ENCODE data around the gene C17orf50.

Gene C17orf50

DNA sequence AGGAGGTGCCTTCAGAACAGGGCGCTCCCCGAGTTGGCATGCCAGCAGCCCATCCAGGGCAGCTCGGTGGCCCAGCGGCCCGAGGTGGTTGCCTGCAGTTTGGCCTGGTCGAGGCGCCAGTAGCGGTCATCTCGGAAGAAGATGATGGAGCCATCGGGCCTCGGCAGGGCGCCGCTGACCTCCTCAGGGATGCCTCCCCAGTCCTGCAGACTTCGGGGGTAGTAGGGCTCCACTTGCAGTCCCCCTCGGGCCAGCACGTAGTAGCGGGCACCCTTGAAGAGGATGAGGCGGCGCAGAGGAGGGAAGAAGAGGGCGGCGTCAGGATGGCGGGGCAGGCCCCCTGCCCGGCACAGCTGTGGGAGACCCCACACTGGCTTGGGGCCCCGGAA is 5.8 kb downstream of the C17orf50 start:
- no peak overlapping the region for H3K4me3 ChIP-seq (ENCODE audit: insufficient read depth, low read depth, low read length)
- H3K27me3 ChIP-seq (ENCODE audit: control insufficient read depth, insufficient read depth, low read length, poor library complexity, severe bottlenecking) = no peaks in the 10 kb centered on the region
- H3K4me1 ChIP-seq (ENCODE audit: control insufficient read depth, insufficient read depth, low read length) = peaks cover 21% of the 10 kb centered on the region
- 94 to 96% methylated on average over 24 of the region's 24 CpGs for WGBS, 2 experiments
- peak overlapping the region; percentile 78 for H3K27ac ChIP-seq (ENCODE audit: insufficient read depth, low read depth, low read length, poor library complexity, severe bottlenecking)
- no peaks in the 10 kb centered on the region for H3K36me3 ChIP-seq (ENCODE audit: control insufficient read depth, insufficient read depth, low read length)
- H3K9me3 ChIP-seq (ENCODE audit: control insufficient read depth, low read length) = no peaks in the 10 kb centered on the region

DNA sequence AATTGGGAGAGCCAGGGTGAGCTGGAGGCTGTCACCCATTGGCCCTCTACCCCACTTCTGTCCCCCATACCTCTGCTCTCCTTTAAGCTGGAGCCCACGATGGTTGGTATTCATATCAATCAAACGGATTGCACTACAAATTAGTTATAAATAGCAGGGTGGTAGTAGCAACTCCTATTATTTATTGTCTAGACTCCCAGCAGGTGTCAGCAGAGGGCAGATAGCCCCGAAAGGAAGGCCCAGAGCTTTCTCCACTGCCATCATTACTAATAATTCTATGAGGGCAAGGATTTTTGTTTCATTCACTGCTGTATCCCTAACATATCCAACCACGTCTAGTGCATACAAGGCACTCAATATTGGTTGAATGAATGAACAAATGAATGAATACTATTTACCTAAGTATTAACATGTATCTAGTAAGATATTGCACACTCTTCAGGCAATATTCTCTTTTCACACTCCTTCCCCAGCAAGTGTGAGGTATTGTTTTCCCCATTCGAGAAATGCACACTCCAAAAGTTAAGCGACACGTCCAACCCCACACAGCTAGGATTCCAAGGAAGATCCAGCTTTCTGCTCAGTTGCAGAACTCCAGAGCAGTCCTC is 6.3 kb downstream of the C17orf50 start:
- Histone ChIP-seq H3K27ac (ENCODE audit: insufficient read depth, low read depth, low read length, poor library complexity, severe bottlenecking) (no peak overlapping the region), H3K4me1 (ENCODE audit: control insufficient read depth, insufficient read depth, low read length) (peaks cover 25% of the 10 kb centered on the region), H3K27me3 (ENCODE audit: control insufficient read depth, insufficient read depth, low read length, poor library complexity, severe bottlenecking) (no peaks in the 10 kb centered on the region), H3K9me3 (ENCODE audit: control insufficient read depth, low read length) (no peaks in the 10 kb centered on the region), H3K36me3 (ENCODE audit: control insufficient read depth, insufficient read depth, low read length) (no peaks in the 10 kb centered on the region), H3K4me3 (ENCODE audit: insufficient read depth, low read depth, low read length) (no peak overlapping the region)
- 90 to 92% methylated on average over 5 to 7 of the region's 7 CpGs for WGBS, 2 experiments

DNA sequence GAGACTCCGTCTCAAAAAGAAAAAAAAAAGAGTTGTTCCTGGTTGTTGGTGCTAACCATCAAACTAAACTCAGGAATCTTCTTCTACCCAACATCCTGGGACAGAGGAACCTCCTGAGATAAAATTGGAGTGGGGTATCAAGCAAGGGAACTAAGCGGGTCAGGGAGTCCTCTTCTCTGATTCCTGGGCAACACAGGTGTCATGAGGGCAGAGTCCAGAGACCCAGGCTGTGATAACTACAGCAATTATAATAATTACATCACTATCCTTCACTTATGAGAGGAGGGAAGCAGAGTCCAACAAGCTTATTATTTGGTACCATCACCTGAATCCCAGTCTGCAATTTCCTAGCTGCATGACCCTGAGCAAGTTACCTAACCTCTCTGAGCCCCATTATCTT is 8.1 kb downstream of the C17orf50 start:
- Histone ChIP-seq H3K4me1 (ENCODE audit: control insufficient read depth, insufficient read depth, low read length) (peaks cover 42% of the 10 kb centered on the region), H3K27me3 (ENCODE audit: control insufficient read depth, insufficient read depth, low read length, poor library complexity, severe bottlenecking) (no peaks in the 10 kb centered on the region), H3K36me3 (ENCODE audit: control insufficient read depth, insufficient read depth, low read length) (no peaks in the 10 kb centered on the region), H3K27ac (ENCODE audit: insufficient read depth, low read depth, low read length, poor library complexity, severe bottlenecking) (no peak overlapping the region), H3K9me3 (ENCODE audit: control insufficient read depth, low read length) (no peaks in the 10 kb centered on the region), H3K4me3 (ENCODE audit: insufficient read depth, low read depth, low read length) (no peak overlapping the region)
- WGBS, 2 experiments = 92 to 100% methylated on average over 2 of the region's 2 CpGs

DNA sequence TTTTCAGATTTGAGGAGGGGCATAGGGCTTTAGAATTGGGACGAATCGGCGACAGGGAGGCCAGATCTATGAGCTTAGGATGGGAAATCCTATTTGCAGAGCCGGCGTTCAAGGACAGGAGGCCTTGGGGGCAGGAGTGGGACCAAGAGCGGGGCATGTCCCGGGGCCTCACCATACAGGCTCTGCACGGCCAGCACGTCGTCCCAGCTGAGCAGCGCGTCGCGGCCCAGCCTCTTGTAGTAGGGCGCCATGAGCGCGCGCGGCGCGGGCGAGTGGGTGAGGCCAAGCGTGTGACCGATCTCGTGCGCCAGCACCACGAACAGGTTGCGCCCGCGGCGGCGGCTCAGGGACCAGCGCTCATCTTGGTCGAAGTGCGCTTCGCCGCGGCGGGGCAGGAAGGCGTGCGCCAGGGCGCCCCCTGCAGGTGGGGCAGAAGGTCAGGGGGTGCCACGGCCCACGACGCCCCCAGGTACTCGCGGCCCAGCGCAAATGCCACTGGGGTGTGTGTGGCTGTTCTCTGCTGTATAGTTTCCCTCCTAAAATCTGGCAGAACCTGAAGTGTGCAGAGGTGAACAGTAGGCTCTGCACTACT is 9.3 kb downstream of the C17orf50 start:
- 96 to 97% methylated on average over 48 of the region's 48 CpGs for WGBS, 2 experiments
- Histone ChIP-seq H3K36me3 (ENCODE audit: control insufficient read depth, insufficient read depth, low read length) (no peaks in the 10 kb centered on the region), H3K4me3 (ENCODE audit: insufficient read depth, low read depth, low read length) (no peak overlapping the region), H3K4me1 (ENCODE audit: control insufficient read depth, insufficient read depth, low read length) (peaks cover 52% of the 10 kb centered on the region), H3K9me3 (ENCODE audit: control insufficient read depth, low read length) (no peaks in the 10 kb centered on the region), H3K27me3 (ENCODE audit: control insufficient read depth, insufficient read depth, low read length, poor library complexity, severe bottlenecking) (no peaks in the 10 kb centered on the region), H3K27ac (ENCODE audit: insufficient read depth, low read depth, low read length, poor library complexity, severe bottlenecking) (no peak overlapping the region)

DNA sequence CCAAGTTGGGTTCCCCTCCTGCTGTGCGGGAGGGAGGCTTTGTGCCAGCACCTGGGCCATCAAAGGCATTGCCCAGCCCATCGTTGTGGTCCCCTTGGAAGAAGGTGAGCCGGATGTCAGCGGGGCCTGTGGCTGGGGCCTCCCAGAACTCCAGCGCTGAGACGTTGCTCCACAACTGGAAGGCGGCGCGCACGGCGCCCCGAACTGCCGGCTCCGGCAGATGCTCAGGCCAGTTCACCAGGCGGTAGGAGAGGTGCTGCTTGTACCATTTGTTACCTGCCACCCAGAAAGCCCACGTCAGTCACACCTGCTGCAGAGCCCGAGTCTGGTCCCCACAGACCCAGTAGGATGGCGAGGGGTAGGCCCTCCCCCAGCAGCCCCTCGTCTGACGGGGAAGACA is 12.4 kb downstream of the C17orf50 start:
- Histone ChIP-seq H3K27ac (ENCODE audit: insufficient read depth, low read depth, low read length, poor library complexity, severe bottlenecking) (no peak overlapping the region), H3K4me1 (ENCODE audit: control insufficient read depth, insufficient read depth, low read length) (peaks cover 37% of the 10 kb centered on the region), H3K4me3 (ENCODE audit: insufficient read depth, low read depth, low read length) (no peak overlapping the region), H3K27me3 (ENCODE audit: control insufficient read depth, insufficient read depth, low read length, poor library complexity, severe bottlenecking) (no peaks in the 10 kb centered on the region), H3K9me3 (ENCODE audit: control insufficient read depth, low read length) (no peaks in the 10 kb centered on the region), H3K36me3 (ENCODE audit: control insufficient read depth, insufficient read depth, low read length) (no peaks in the 10 kb centered on the region)
- 93 to 94% methylated on average over 20 of the region's 20 CpGs for WGBS, 2 experiments

DNA sequence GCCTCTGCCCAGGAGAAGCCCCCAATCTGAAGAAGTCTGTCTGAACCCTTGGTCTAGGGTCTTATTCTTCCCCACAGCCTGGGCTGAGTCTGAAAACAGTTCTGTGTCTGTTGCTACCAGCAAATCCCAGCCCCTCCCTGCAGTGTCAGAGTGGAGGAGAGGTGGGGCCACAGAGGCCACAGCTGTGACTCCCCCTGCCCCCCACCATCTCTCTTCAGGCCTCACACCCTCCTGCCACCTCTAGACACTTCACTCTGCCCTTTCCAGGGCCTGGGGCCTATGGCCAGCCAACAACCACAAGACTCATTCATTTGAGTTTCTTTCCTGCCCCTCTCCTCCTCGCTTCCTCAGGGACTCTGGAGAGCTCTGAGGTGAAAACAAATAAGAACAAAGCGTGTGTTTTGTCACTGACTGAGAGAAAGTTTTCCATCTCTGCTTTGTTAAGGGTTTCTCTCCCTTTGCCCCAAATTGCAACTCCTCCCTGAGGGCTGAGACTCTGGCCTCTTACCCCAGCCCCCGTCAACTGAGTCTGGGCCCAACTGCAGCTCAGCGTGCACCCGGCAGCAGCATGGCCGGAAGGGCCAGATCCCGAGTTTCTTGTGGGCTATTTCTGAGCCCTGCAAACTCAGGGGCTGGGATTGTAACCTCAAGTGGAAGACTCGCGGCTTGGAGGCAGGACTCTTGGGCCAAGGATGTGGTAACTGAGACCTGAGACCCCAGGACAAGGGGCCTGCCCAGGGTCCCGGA is 13.2 kb downstream of the C17orf50 start:
- Histone ChIP-seq H3K9me3 (ENCODE audit: control insufficient read depth, low read length) (no peaks in the 10 kb centered on the region), H3K36me3 (ENCODE audit: control insufficient read depth, insufficient read depth, low read length) (no peaks in the 10 kb centered on the region), H3K4me3 (ENCODE audit: insufficient read depth, low read depth, low read length) (no peak overlapping the region), H3K27ac (ENCODE audit: insufficient read depth, low read depth, low read length, poor library complexity, severe bottlenecking) (no peak overlapping the region), H3K27me3 (ENCODE audit: control insufficient read depth, insufficient read depth, low read length, poor library complexity, severe bottlenecking) (no peaks in the 10 kb centered on the region), H3K4me1 (ENCODE audit: control insufficient read depth, insufficient read depth, low read length) (peaks cover 37% of the 10 kb centered on the region)
- WGBS, 2 experiments = 80 to 82% methylated on average over 10 of the region's 10 CpGs

DNA sequence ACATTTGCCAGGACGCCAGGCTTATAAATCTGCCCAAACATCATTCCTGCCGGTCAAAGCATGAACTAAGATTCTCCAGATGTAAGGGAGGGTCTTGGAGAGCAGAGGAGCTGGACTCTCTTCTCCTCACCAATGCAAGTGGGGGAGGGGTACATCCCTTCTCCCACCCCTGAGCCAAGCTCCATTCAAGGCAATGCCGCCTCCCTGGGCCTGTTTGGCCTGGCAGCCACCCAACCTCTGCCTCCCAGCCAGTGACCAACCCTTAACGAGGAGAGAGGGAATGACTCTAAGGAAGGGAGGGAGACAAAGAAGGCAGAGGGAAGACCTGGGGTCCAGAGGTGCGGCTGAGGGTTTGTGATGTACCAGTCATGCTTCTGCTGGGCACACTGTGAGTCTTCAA is 13.8 kb downstream of the C17orf50 start:
- peaks cover 37% of the 10 kb centered on the region for H3K4me1 ChIP-seq (ENCODE audit: control insufficient read depth, insufficient read depth, low read length)
- 75 to 76% methylated on average over 5 of the region's 5 CpGs for WGBS, 2 experiments
- H3K9me3 ChIP-seq (ENCODE audit: control insufficient read depth, low read length) = no peaks in the 10 kb centered on the region
- H3K36me3 ChIP-seq (ENCODE audit: control insufficient read depth, insufficient read depth, low read length) = no peaks in the 10 kb centered on the region
- H3K27ac ChIP-seq (ENCODE audit: insufficient read depth, low read depth, low read length, poor library complexity, severe bottlenecking) = no peak overlapping the region
- no peak overlapping the region for H3K4me3 ChIP-seq (ENCODE audit: insufficient read depth, low read depth, low read length)
- no peaks in the 10 kb centered on the region for H3K27me3 ChIP-seq (ENCODE audit: control insufficient read depth, insufficient read depth, low read length, poor library complexity, severe bottlenecking)

DNA sequence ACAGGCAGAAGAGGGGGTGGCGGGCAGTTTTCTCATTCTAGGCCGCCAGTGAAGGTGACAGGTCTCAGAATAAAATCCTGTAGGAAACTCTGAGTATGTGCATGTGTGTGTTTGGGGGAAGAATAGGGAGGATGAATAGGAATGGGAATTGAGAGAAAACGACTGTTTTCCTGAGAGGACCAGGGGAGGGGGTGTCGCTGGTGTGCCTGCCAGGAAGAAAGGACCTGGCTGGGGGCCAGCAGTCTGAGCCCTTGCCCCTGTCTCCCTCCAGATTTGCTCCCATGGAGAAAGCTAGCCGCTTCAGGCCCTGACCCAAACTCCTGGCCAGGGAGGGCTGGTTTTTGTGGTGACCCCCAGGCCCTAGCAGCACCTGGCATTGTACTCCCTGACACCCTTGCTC is 14.4 kb downstream of the C17orf50 start:
- Histone ChIP-seq H3K27ac (ENCODE audit: insufficient read depth, low read depth, low read length, poor library complexity, severe bottlenecking) (no peak overlapping the region), H3K27me3 (ENCODE audit: control insufficient read depth, insufficient read depth, low read length, poor library complexity, severe bottlenecking) (no peaks in the 10 kb centered on the region), H3K4me1 (ENCODE audit: control insufficient read depth, insufficient read depth, low read length) (peaks cover 37% of the 10 kb centered on the region), H3K9me3 (ENCODE audit: control insufficient read depth, low read length) (no peaks in the 10 kb centered on the region), H3K4me3 (ENCODE audit: insufficient read depth, low read depth, low read length) (no peak overlapping the region), H3K36me3 (ENCODE audit: control insufficient read depth, insufficient read depth, low read length) (no peaks in the 10 kb centered on the region)
- WGBS, 2 experiments = 72 to 80% methylated on average over 5 of the region's 5 CpGs

DNA sequence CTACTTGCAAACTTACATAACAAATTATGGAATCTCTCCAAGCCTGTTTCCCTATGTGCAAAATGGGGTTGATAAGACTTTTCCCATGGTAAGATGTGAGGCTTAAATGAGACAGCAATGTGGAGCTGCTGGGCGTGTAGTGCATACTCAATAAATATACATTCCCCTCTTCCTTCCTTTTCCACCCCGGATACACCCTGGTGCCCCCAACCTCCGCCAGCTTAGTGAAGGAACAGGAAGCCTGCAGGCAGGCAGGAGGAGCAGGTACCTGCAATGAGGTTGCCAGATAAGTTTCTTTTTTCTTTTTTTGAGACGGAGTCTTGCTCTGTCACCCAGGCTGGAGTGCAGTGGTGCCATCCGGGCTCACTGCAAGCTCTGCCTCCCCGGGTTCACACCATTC is 14.9 kb downstream of the C17orf50 start:
- H3K4me1 ChIP-seq (ENCODE audit: control insufficient read depth, insufficient read depth, low read length) = peaks cover 37% of the 10 kb centered on the region
- H3K36me3 ChIP-seq (ENCODE audit: control insufficient read depth, insufficient read depth, low read length) = no peaks in the 10 kb centered on the region
- 91 to 93% methylated on average over 6 of the region's 6 CpGs for whole genome bisulfite sequencing, 2 experiments

DNA sequence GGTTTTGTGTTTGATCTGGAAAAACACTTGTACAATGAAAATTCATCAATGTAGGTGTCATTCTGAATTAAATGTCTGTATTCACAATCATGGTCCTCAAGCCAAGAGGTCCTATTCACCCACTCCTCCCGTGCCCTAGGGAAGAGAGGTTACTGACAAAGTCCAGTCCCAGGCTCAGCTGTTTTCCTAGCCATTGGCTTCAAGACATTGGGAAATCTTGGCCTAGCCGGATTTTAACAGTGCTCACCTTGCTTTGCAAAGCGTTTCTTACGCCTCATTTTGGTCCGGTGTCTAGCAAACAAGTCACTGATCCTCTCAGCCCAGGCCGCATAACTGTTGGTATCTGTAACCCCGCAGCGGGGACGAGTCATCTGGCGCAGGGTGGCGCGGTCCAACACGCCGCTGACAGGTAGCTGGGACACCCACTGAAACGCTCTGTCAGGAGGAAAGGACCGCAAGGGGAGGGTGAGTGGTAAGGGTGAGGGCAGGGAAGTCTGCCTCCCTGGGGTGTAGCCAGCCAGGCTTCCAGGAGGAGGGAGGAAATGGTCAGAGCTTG is 18.0 kb downstream of the C17orf50 start:
- Histone ChIP-seq H3K4me3 (ENCODE audit: insufficient read depth, low read depth, low read length) (no peak overlapping the region), H3K27ac (ENCODE audit: insufficient read depth, low read depth, low read length, poor library complexity, severe bottlenecking) (no peak overlapping the region), H3K4me1 (ENCODE audit: control insufficient read depth, insufficient read depth, low read length) (peaks cover 18% of the 10 kb centered on the region), H3K36me3 (ENCODE audit: control insufficient read depth, insufficient read depth, low read length) (no peaks in the 10 kb centered on the region), H3K27me3 (ENCODE audit: control insufficient read depth, insufficient read depth, low read length, poor library complexity, severe bottlenecking) (no peaks in the 10 kb centered on the region), H3K9me3 (ENCODE audit: control insufficient read depth, low read length) (no peaks in the 10 kb centered on the region)
- WGBS, 2 experiments = 94% methylated on average over 16 of the region's 16 CpGs

More for the DNA sequence above, 14.9 kb downstream of the C17orf50 start:
- H3K9me3 ChIP-seq (ENCODE audit: control insufficient read depth, low read length) = no peaks in the 10 kb centered on the region
- H3K4me3 ChIP-seq (ENCODE audit: insufficient read depth, low read depth, low read length) = no peak overlapping the region
- H3K27me3 ChIP-seq (ENCODE audit: control insufficient read depth, insufficient read depth, low read length, poor library complexity, severe bottlenecking) = no peaks in the 10 kb centered on the region
- no peak overlapping the region for H3K27ac ChIP-seq (ENCODE audit: insufficient read depth, low read depth, low read length, poor library complexity, severe bottlenecking)
